Motor neuron (in vitro differentiated cells): ENCODE results near the gene EPHA6. TPM values are rescaled to one million over a fixed set of nuclear protein-coding genes. Genes with fewer than 3 reads are reported as not detected.
A peak's percentile ranks its signal among the peaks of the same experiment; 100 is the strongest.
"Not testable (repeated sequence)": the region's sequence is repeated elsewhere in the genome, so short reads cannot be mapped to it uniquely, and the experiment has no call there.

ENCODE experiments used
- ATAC-seq, 8 experiments: fragments of 200-7000 bp; cut with Tn5 transposase; replicated peaks in 6 of 8; 2 replicates each; pipeline ENCODE4 v1.8.0; 2021; ENCODE audit warnings: mild to moderate bottlenecking in 8 of 8, moderate library complexity in 8 of 8
- H3K27ac ChIP-seq, 2 donors: fragments of 250-450 bp; sonication (Bioruptor Pico); 2 replicates each; pipeline ENCODE4 v1.9.0; 2021; ENCODE audit warnings: antibody characterized with exemption in 2 of 2, mild to moderate bottlenecking in 2 of 2, moderate library complexity in 1 of 2
- H3K4me1 ChIP-seq, 2 donors: fragments of 250-450 bp; sonication (Bioruptor Pico); replicated peaks in 1 of 2; 2 replicates each; pipeline ENCODE4 v1.6.1; 2021; ENCODE audit warnings: antibody characterized with exemption in 2 of 2, mild to moderate bottlenecking in 2 of 2, moderate library complexity in 1 of 2
- H3K4me3 ChIP-seq, 5 donors: fragments of 250-450 bp; sonication (Bioruptor Pico); 2 replicates each; pipeline ENCODE4 v1.9.0; 2021; ENCODE audit warnings: antibody characterized with exemption in 5 of 5, mild to moderate bottlenecking in 5 of 5, moderate library complexity in 4 of 5
- WGBS, 10 experiments: fragments of 450-650 bp; shearing (Covaris generic); methylation state at CpG; one replicate each; pipeline ENCODE4 v1.0.0; 2022; 5-methylcytosine and 5-hydroxymethylcytosine counted together
- in situ Hi-C, 9 experiments: fragments of 400-800 bp; cut with MboI; loops; one replicate each; pipeline ENCODE4 v1.15.0; 2021; ENCODE audit warnings: low sequenced_read_pairs in 9 of 9, low pct_unique_long_range_greater_than_20kb in 2 of 9; ENCODE audit not compliant: unreplicated experiment in 9 of 9
- total RNA-seq, 8 experiments: library from RNA; unstranded; fragments of 300-600 nt; gene quantifications; 2 replicates each; pipeline versions ENCODE4 v1.2.3 to v1.2.4, GENCODE V29; 2022

Gene EPHA6
- total RNA-seq, 8 experiments from 2014 or later = 0.31 to 11.2 (median 5.6) TPM

- H3K27ac ChIP-seq = no peak overlapping the region
- in situ Hi-C loops = no loop called here
- WGBS, 10 experiments = 0 to 100% (median 56%) methylated on average over 1 of the region's 1 CpG; no CpG with 5 or more reads in 2 of the 10 experiments
These were observed 181.6 kb downstream of the EPHA6 start for GRCh38 chr3:96996009-96996408.

GRCh38 chr3:97001611-97002010 is 187.2 kb downstream of the EPHA6 start:
- WGBS, 10 experiments = 8 to 100% (median 100%) methylated on average over 1 of the region's 1 CpG; no CpG with 5 or more reads in 1 of the 10 experiments
- in situ Hi-C loops = no loop called here
- ATAC-seq = no peak
- H3K27ac ChIP-seq = no peak overlapping the region
- H3K4me3 ChIP-seq = no peak overlapping the region
- H3K4me1 ChIP-seq = no peaks in the 10 kb centered on the region

More at GRCh38 chr3:96996009-96996408, 181.6 kb downstream of the EPHA6 start:
- Histone ChIP-seq H3K4me3 (no peak overlapping the region), H3K4me1 (peaks cover 0 to 3% of the 10 kb centered on the region in 2 donors)
- ATAC-seq = no peak

- Histone ChIP-seq H3K27ac (no peak overlapping the region), H3K4me3 (no peak overlapping the region), H3K4me1 (no peaks in the 10 kb centered on the region)
- in situ Hi-C loops = no loop called here
- ATAC-seq = peak in 1 of 8 experiments; percentile 16
- 14 to 100% (median 74%) methylated on average over 1 to 5 of the region's 7 CpGs for WGBS, 10 experiments
These were observed 195.1 kb downstream of the EPHA6 start for GRCh38 chr3:97009427-97010019.

DNA sequence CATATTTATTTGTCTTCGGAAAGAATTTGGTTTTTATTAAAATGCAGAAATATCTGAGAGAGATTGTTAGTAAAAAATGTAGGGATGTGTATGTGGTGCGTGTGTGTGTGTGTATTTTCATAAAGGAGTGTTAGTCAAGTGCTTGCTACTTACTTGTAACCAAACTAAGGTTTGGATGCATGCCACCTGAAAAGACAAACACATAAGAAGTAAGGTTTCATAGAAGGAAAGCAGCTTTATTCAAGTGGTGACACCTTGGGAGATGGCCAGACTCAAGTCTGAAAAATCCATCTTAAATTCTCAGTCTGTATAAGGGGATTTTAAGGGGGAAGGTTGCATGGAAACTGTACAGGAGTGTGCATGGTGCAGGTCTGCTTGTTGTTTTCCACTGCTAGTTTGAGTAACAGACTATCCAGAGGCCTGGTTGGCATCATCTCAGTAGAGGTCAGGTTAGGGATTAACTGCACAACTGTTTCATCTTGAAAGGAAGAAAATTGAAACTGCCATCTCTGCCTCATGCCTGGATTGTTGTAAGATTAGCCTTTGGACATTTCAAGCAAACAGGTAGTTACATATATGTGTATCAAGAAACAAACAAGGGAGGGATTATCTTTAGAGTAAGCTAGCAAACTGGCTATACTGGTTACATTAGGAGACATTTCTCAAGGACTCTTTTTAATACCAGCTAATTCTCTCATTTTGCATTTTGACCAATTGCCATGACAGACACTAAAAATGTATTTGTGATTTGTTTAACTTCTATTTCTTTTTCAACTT is 196.7 kb downstream of the EPHA6 start:
- Histone ChIP-seq H3K4me3 (no peak overlapping the region), H3K4me1 (no peaks in the 10 kb centered on the region), H3K27ac (no peak overlapping the region)
- no peak for ATAC-seq
- 6 to 100% (median 70%) methylated on average over 1 to 2 of the region's 2 CpGs; no CpG with 5 or more reads in 2 of the 10 experiments for WGBS, 10 experiments
- in situ Hi-C loops = no loop called here

GRCh38 chr3:97021778-97022177 is 207.4 kb downstream of the EPHA6 start:
- Histone ChIP-seq H3K27ac (no peak overlapping the region), H3K4me1 (no peaks in the 10 kb centered on the region), H3K4me3 (no peak overlapping the region)
- no peak for ATAC-seq
- 0 to 100% (median 17%) methylated on average over 1 of the region's 1 CpG; no CpG with 5 or more reads in 3 of the 10 experiments for WGBS, 10 experiments
- in situ Hi-C loops = no loop called here

DNA sequence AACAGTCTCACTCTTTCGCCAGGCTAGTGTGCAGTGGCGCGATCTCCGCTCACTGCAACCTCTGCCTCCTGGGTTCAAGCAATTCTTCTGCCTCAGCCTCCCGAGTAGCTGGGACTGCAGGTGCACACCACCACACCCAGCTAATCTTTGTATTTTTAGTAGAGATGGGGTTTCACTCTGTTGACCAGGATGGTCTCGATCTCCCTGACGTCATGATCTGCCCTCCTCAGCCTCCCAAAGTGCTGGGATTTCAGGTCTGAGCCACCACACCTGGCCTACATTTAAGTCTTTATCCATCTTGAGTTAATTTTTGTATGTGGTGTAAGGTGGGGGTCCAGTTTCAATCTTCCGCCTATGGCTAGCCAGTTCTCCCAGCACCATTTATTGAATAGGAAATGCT is 211.2 kb downstream of the EPHA6 start:
- ATAC-seq, H3K4me3 ChIP-seq, H3K27ac ChIP-seq, H3K4me1 ChIP-seq, in situ Hi-C loops: not testable (repeated sequence)
- WGBS, 10 experiments = 52 to 100% (median 92%) methylated on average over 1 to 8 of the region's 8 CpGs

GRCh38 chr3:97029972-97030371 is 215.6 kb downstream of the EPHA6 start:
- no peaks in the 10 kb centered on the region for H3K4me1 ChIP-seq
- H3K4me3 ChIP-seq = no peak overlapping the region
- in situ Hi-C loops = no loop called here
- ATAC-seq = no peak
- whole genome bisulfite sequencing, 10 experiments = 40 to 100% (median 88%) methylated on average over 1 of the region's 1 CpG; no CpG with 5 or more reads in 1 of the 10 experiments
- no peak overlapping the region for H3K27ac ChIP-seq

DNA sequence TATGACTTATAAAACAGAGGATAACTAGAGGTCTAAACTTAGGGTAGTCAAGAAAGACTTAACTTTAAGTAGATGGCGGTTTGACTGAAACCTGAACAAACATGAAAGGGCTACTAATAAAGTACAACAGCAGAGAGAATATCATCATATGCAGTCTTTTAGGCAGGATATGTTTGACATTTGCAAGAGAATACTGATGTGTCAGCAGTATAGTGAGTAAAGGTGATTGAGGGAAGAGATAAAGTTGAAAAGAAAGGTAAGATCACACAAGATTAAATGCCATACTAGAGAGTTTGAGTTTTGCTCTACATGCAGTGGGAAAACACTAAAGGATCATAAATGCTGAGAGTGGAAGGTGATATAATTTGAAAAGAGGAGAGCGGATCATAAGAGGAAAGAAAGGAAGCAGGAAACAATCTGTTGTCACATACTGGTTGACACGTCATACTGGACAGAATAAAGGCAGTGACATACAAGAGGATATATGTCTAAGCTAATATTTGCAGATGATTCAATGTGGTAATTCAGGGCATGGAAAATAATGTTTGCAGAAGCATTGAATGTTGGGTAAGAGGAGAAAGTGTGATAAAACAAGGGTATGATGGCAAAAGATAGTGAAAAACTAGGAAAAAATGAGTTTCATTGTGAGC is 223.0 kb downstream of the EPHA6 start:
- 8 to 100% (median 92%) methylated on average over 2 to 3 of the region's 3 CpGs for WGBS, 10 experiments
- Histone ChIP-seq H3K27ac (no peak overlapping the region), H3K4me3 (no peak overlapping the region), H3K4me1 (peaks cover 0 to 2% of the 10 kb centered on the region in 2 donors)
- peak in 1 of 8 experiments; percentile 59 for ATAC-seq
- in situ Hi-C loops = no loop called here

DNA sequence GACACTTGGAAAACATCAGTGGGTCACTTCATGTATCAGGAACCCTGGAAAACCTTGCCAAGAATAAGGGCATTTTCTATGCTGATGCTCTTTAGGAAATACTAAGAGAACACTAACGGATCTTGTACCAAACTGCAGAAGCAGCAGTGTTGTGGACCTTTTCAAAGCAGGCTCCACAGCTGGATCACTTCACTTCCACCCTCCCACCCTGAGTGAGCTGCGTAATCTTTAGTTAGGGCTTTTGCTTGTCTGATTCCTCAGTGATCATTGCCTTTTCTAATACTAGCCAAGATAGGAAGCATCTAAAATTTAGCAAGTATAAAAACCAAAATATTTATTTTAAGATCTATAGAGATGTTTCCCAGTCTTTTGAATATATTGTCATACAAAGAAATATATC is 229.0 kb downstream of the EPHA6 start:
- 0 to 100% (median 90%) methylated on average over 1 to 2 of the region's 2 CpGs; no CpG with 5 or more reads in 5 of the 10 experiments for WGBS, 10 experiments
- in situ Hi-C loops = no loop called here
- no peak overlapping the region for H3K27ac ChIP-seq
- peaks cover 0 to 2% of the 10 kb centered on the region in 2 donors for H3K4me1 ChIP-seq
- no peak overlapping the region for H3K4me3 ChIP-seq
- no peak for ATAC-seq

DNA sequence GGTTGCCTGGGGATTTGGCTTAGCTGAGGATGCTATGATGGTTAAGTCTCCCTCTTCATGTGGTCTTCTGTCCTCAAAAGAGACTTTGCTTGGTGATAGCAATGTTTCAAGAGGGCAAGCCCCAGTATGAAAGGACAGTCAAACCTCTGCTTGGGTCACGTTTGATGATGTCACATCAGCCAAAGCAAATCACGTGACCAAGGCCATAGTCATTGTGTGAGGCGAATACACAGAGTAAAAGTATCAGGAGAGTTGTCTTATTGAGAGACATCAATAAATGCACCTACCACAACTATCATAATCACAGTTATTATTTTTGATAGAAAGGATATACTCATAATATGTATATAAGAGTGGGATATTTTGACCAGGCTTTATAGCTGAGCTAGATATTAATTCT is 243.0 kb downstream of the EPHA6 start:
- in situ Hi-C loops = no loop called here
- Histone ChIP-seq H3K4me1 (no peaks in the 10 kb centered on the region), H3K4me3 (no peak overlapping the region), H3K27ac (no peak overlapping the region)
- 19 to 100% (median 60%) methylated on average over 1 to 3 of the region's 3 CpGs; no CpG with 5 or more reads in 3 of the 10 experiments for WGBS, 10 experiments
- ATAC-seq = peak in 1 of 8 experiments; percentile 44

DNA sequence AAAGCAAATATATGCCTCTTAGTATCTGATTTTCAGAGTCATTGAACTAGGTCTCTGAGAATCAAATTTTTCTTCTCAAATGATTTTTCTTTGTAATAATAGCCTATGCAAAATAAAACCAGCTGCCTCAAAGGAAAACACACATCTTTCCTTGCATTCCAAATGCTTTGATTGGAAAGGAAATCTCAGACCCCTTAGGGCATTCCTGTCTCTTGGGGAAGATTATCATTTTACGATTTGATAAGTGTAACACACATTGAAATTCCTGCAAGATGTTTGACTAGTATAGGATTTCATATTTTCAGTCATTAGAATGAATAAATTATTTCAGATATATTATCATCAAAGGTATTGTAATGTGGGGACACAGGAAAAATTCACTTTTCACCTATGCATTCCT is 244.8 kb downstream of the EPHA6 start:
- Histone ChIP-seq H3K27ac (no peak overlapping the region), H3K4me1 (no peaks in the 10 kb centered on the region), H3K4me3 (no peak overlapping the region)
- peak in 1 of 8 experiments; percentile 78 for ATAC-seq
- WGBS, 10 experiments = 0 to 100% (median 46%) methylated on average over 1 of the region's 1 CpG; no CpG with 5 or more reads in 2 of the 10 experiments
- in situ Hi-C loops = no loop called here

- no peak for ATAC-seq
- 0 to 92% (median 69%) methylated on average over 1 of the region's 1 CpG; no CpG with 5 or more reads in 2 of the 10 experiments for WGBS, 10 experiments
- no peak overlapping the region for H3K27ac ChIP-seq
- in situ Hi-C loops = no loop called here
- no peaks in the 10 kb centered on the region for H3K4me1 ChIP-seq
- H3K4me3 ChIP-seq = no peak overlapping the region
These were observed 252.1 kb downstream of the EPHA6 start for GRCh38 chr3:97066531-97066930.

DNA sequence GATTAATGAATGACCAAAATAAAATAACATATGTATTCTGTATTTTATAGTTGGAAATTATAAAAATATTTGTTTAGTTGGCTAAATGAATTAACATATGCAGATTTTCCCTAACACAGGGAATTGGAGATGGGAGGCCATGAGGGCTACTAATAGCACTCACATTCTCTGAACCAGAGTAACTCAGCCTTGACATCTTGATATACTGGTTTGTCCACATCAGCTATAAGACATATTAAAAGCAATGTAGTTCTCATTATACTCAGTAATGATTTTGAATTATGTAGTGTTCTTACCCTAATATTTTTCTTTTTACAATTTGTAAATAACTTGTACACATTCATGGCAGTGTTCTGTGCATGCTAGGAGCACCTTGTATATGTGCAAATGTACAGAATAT is 255.9 kb downstream of the EPHA6 start:
- Histone ChIP-seq H3K4me3 (no peak overlapping the region), H3K4me1 (no peaks in the 10 kb centered on the region), H3K27ac (no peak overlapping the region)
- no peak for ATAC-seq
- in situ Hi-C loops = no loop called here
